AG04449 (cell line): ENCODE measurements around the gene SCUBE1.

Source experiments
- CTCF ChIA-PET: fragments of 350-600 bp; formaldehyde crosslinking; extraction: SDS; loops from one replicate; lab custom pipeline; 2021; ENCODE audit warnings: antibody characterized with exemption; lab: Yijun Ruan, JAX
- POLR2A ChIA-PET: fragments of 400-600, 350-600 bp; formaldehyde crosslinking; extraction: SDS; loops from one replicate; lab custom pipeline; 2020; ENCODE audit warnings: antibody characterized with exemption, inconsistent platforms; lab: Yijun Ruan, JAX
- DNase-seq: peaks from one replicate; pipeline ENCODE4 v3.0.0-alpha.2; 2010; ENCODE audit warnings: low read depth, low spot score
- H3K4me3 ChIP-seq: 2 replicates; pipeline ENCODE4 v1.5.1; 2011; ENCODE audit warnings: low read depth, mild to moderate bottlenecking, control low read depth, low read length
- CTCF ChIP-seq: IDR thresholded peaks from one replicate; pipeline ENCODE4 v1.5.1; 2011; ENCODE audit warnings: mild to moderate bottlenecking, moderate library complexity, low read length, control low read depth, inconsistent platforms; ENCODE audit not compliant: insufficient read depth; ENCODE audit errors: missing control alignments

The SCUBE1 gene

GRCh38 chr22:43150731-43151206, 192.4 kb downstream of the SCUBE1 start:
- CTCF ChIA-PET, result interaction anchor here (0.8 kb wide), 1 partner anchor 37 kb away, joined by 3 read pairs; no protein-coding TSS in a partner anchor
- TF ChIP-seq CTCF, result no peak
- POLR2A ChIA-PET, result interaction anchor here (1.0 kb wide), 1 partner anchor 18 kb away, joined by 3 read pairs; no protein-coding TSS in a partner anchor
- peak overlapping the region; percentile 83 for H3K4me3 ChIP-seq
- DNase-seq, result no peak

GRCh38 chr22:43148581-43148980, 194.6 kb downstream of the SCUBE1 start:
- no peak overlapping the region for H3K4me3 ChIP-seq
- ChIA-PET POLR2A (no interaction called here), CTCF (interaction anchor here (1.1 kb wide), 1 partner anchor 11 kb away, joined by 3 read pairs; no protein-coding TSS in a partner anchor)
- no peak for TF ChIP-seq CTCF
- DNase-seq, result no peak

GRCh38 chr22:43147821-43148220, 195.4 kb downstream of the SCUBE1 start:
- ChIA-PET CTCF (no interaction called here), POLR2A (no interaction called here)

More at GRCh38 chr22:43147821-43148220, 195.4 kb downstream of the SCUBE1 start:
- no peak for TF ChIP-seq CTCF
- DNase-seq, result no peak
- no peak overlapping the region for H3K4me3 ChIP-seq
